K562 (cell line): ENCODE measurements around the gene ARHGAP15. TPM values are rescaled to one million over a fixed set of nuclear protein-coding genes. Genes with fewer than 3 reads are reported as not detected.

Source experiments
- ATAC-seq: fragments of 200-7000 bp; cut with Tn5 transposase; 3 replicates; pipeline ENCODE4 v1.9.1; 2020; ENCODE audit warnings: moderate library complexity
- BruUV-seq: library from RNA; stranded (reverse); fragments of 400-500 nt; replicated peaks from 2 replicates; lab custom pipeline; 2021; lab: Mats Ljungman, UMichigan
- CTCF ChIA-PET: fragments of 300-600 bp; formaldehyde crosslinking; extraction: SDS; loops from one replicate; lab custom pipeline; 2021; ENCODE audit warnings: low intra/inter-chr PET ratio; lab: Yijun Ruan, JAX
- POLR2A ChIA-PET: fragments of 300-600, 350-650 bp; sonication (Branson Sonifier 250); formaldehyde crosslinking; extraction: SDS; loops from one replicate; lab custom pipeline; 2021; ENCODE audit warnings: antibody characterized with exemption, inconsistent platforms; lab: Yijun Ruan, JAX
- DNase-seq, 4 experiments: peaks; one replicate each; pipeline versions ENCODE4 v3.0.0 to v3.0.0-alpha.2; 2011 to 2018; ENCODE audit warnings: low spot score in 3 of 4, mixed read lengths in 3 of 4; ENCODE audit errors: extremely low read depth in 1 of 4
- FAIRE-seq: peaks from 2 replicates; lab custom pipeline; 2011; peaks lifted over from hg19 to GRCh38; lab: Jason Lieb, UNC
- H2AFZ ChIP-seq: 2 replicates; pipeline ENCODE4 v1.6.0; 2011; ENCODE audit warnings: low read depth, low read length, control low read depth, inconsistent platforms
- H3K27ac ChIP-seq: fragments of 200-600 bp; 3 replicates; pipeline ENCODE4 v1.8.0; 2011; ENCODE audit warnings: low read depth, mild to moderate bottlenecking, control low read depth, inconsistent platforms, low read length, moderate library complexity, mixed read lengths; ENCODE audit errors: extremely low read depth
- H3K27me3 ChIP-seq, 2 experiments: fragments of 300-600 bp in 1 of 2; 2 replicates in 1 of 2; 3 replicates in 1 of 2; pipeline versions ENCODE4 v1.6.0 to v1.8.0; 2011; ENCODE audit warnings: inconsistent platforms in 2 of 2, low read length in 2 of 2, mild to moderate bottlenecking in 1 of 2, mixed read lengths in 1 of 2, moderate library complexity in 1 of 2; ENCODE audit not compliant: control insufficient read depth in 2 of 2, insufficient read depth in 2 of 2
- H3K36me3 ChIP-seq: fragments of 300-600 bp; 3 replicates; pipeline ENCODE4 v1.8.0; 2011; ENCODE audit warnings: mild to moderate bottlenecking, low read length, inconsistent platforms; ENCODE audit not compliant: control insufficient read depth, insufficient read depth
- H3K4me1 ChIP-seq, 2 experiments: fragments of 200-600 bp in 1 of 2; replicated peaks in 1 of 2; 2 replicates in 1 of 2; 3 replicates in 1 of 2; pipeline versions ENCODE4 v1.5.1 to v1.8.0; 2011; ENCODE audit warnings: inconsistent platforms in 2 of 2, low read length in 2 of 2, mild to moderate bottlenecking in 1 of 2, mixed read lengths in 1 of 2, moderate library complexity in 1 of 2; ENCODE audit not compliant: control insufficient read depth in 2 of 2, insufficient read depth in 2 of 2
- H3K4me2 ChIP-seq: 2 replicates; pipeline ENCODE4 v1.6.1; 2011; ENCODE audit warnings: low read length, control low read depth, inconsistent platforms, mixed read lengths; ENCODE audit not compliant: insufficient read depth
- H3K4me3 ChIP-seq: fragments of 200-600 bp; sonication (generic), shearing (Covaris generic); 2 replicates; pipeline ENCODE4 v1.5.1; 2016; ENCODE audit warnings: control low read depth, inconsistent platforms
- H3K79me2 ChIP-seq: fragments of 200-600 bp; 3 replicates; pipeline ENCODE4 v1.8.0; 2011; ENCODE audit warnings: low read length, inconsistent platforms; ENCODE audit not compliant: control insufficient read depth, insufficient read depth
- H3K9ac ChIP-seq, 2 experiments: 2 replicates each; pipeline versions ENCODE4 v1.6.0 to v1.6.1; 2011; ENCODE audit warnings: low read depth in 2 of 2, low read length in 2 of 2, control low read depth in 1 of 2, inconsistent platforms in 1 of 2, mild to moderate bottlenecking in 1 of 2, mixed read lengths in 1 of 2; ENCODE audit not compliant: insufficient read depth in 1 of 2
- H3K9me1 ChIP-seq: one replicate; pipeline ENCODE4 v1.6.0; 2011; ENCODE audit warnings: inconsistent platforms, mild to moderate bottlenecking, low read length, moderate library complexity; ENCODE audit not compliant: control insufficient read depth, insufficient read depth
- H3K9me3 ChIP-seq: replicated peaks from 2 replicates; pipeline ENCODE4 v1.5.1; 2011; ENCODE audit warnings: low read depth, low read length, inconsistent platforms; ENCODE audit not compliant: control insufficient read depth, insufficient read depth
- H4K20me1 ChIP-seq: replicated peaks from 2 replicates; pipeline ENCODE4 v1.6.1; 2011; ENCODE audit warnings: low read length, inconsistent platforms, mixed read lengths; ENCODE audit not compliant: control insufficient read depth, insufficient read depth
- ADNP ChIP-seq: fragments of 200-800 bp; sonication (Bioruptor generic); IDR thresholded peaks from 2 replicates; pipeline ENCODE4 v1.6.1; 2016; ENCODE audit warnings: missing genetic modification characterization, missing compliant biosample characterization
- ARID1B ChIP-seq: fragments of 450-650 bp; IDR thresholded peaks from 2 replicates; pipeline ENCODE4 v1.6.1; 2016; ENCODE audit warnings: antibody characterized with exemption, mild to moderate bottlenecking, inconsistent platforms
- EGR1 ChIP-seq: fragments of 450-650 bp; conservative IDR thresholded peaks from 2 replicates; pipeline ENCODE4 v1.6.1; 2017; ENCODE audit warnings: mild to moderate bottlenecking
- ELF1 ChIP-seq: fragments of 200-800 bp; sonication (Bioruptor generic); IDR thresholded peaks from 2 replicates; pipeline ENCODE4 v1.6.1; 2016; ENCODE audit warnings: missing genetic modification characterization, missing compliant biosample characterization
- FOXP1 ChIP-seq: sonication (generic); formaldehyde crosslinking; IDR thresholded peaks from 2 replicates; pipeline ENCODE4 v1.8.0; 2022; ENCODE audit warnings: mild to moderate bottlenecking, missing genetic modification reagents
- GATAD2A ChIP-seq: fragments of 450-650 bp; IDR thresholded peaks from 2 replicates; pipeline ENCODE4 v1.6.1; 2017
- ID3 ChIP-seq, 2 experiments: fragments of 250-450 bp in 1 of 2; fragments of 450-650 bp in 1 of 2; sonication (Bioruptor Pico) in 1 of 2; IDR thresholded peaks; 2 replicates each; pipeline versions ENCODE4 v1.6.1 to v1.8.0; 2016 to 2021; ENCODE audit warnings: mild to moderate bottlenecking in 2 of 2, moderate library complexity in 2 of 2, missing compliant biosample characterization in 1 of 2, missing genetic modification characterization in 1 of 2
- L3MBTL2 ChIP-seq: fragments of 450-650 bp; IDR thresholded peaks from 2 replicates; pipeline ENCODE4 v1.6.1; 2016; ENCODE audit warnings: mild to moderate bottlenecking, moderate library complexity
- MAFF ChIP-seq: IDR thresholded peaks from 2 replicates; pipeline ENCODE4 v1.6.1; 2012; ENCODE audit warnings: low read length, improper control_type of control experiment
- MBD2 ChIP-seq: sonication (generic); IDR thresholded peaks from 2 replicates; pipeline ENCODE4 v1.6.1; 2016; ENCODE audit warnings: low read depth, borderline replicate concordance
- NR2C1 ChIP-seq, 2 experiments: fragments of 450-650 bp; IDR thresholded peaks; 2 replicates each; pipeline ENCODE4 v1.6.1; 2017; ENCODE audit warnings: mild to moderate bottlenecking in 2 of 2, antibody characterized with exemption in 1 of 2, inconsistent platforms in 1 of 2, missing compliant biosample characterization in 1 of 2, missing genetic modification characterization in 1 of 2
- PML ChIP-seq: IDR thresholded peaks from 2 replicates; pipeline ENCODE4 v1.6.1; 2012; ENCODE audit warnings: low read length, inconsistent platforms
- SIX5 ChIP-seq, 2 experiments: IDR thresholded peaks; 2 replicates each; pipeline ENCODE4 v1.6.1; 2011; ENCODE audit warnings: low read length in 2 of 2, borderline replicate concordance in 1 of 2, low read depth in 1 of 2, mild to moderate bottlenecking in 1 of 2, moderate library complexity in 1 of 2; ENCODE audit not compliant: insufficient read depth in 1 of 2
- SP2 ChIP-seq: IDR thresholded peaks from 2 replicates; pipeline ENCODE4 v1.6.1; 2011; ENCODE audit warnings: mild to moderate bottlenecking, low read depth, low read length, moderate library complexity; ENCODE audit not compliant: poor library complexity, severe bottlenecking; ENCODE audit errors: extremely low read depth
- XRCC4 ChIP-seq: IDR thresholded peaks from one replicate; pipeline ENCODE4 v1.6.1; 2011; ENCODE audit not compliant: insufficient read depth, insufficient read length; ENCODE audit errors: extremely low read depth
- ZNF277 ChIP-seq: fragments of 250-450 bp; sonication (Bioruptor Pico); IDR thresholded peaks from 2 replicates; pipeline ENCODE4 v1.8.0; 2022; ENCODE audit warnings: inconsistent platforms, mild to moderate bottlenecking, moderate library complexity, borderline replicate concordance
- ZNF57 ChIP-seq: fragments of 450-650 bp; formaldehyde crosslinking; IDR thresholded peaks from 2 replicates; pipeline ENCODE4 v1.4.0; 2020; ENCODE audit warnings: mild to moderate bottlenecking, moderate library complexity
- ZNF740 ChIP-seq, 3 experiments: fragments of 200-800 bp in 1 of 3; sonication (Bioruptor generic) in 1 of 3; sonication (generic) in 1 of 3; formaldehyde crosslinking in 1 of 3; IDR thresholded peaks; 2 replicates each; pipeline versions ENCODE4 v1.6.1 to v1.8.0; 2016 to 2022; ENCODE audit warnings: mild to moderate bottlenecking in 2 of 3, missing compliant biosample characterization in 2 of 3, missing genetic modification characterization in 2 of 3, missing genetic modification reagents in 1 of 3
- WGBS: fragments of 100-300 bp; shearing (Covaris generic); methylation state at CpG from one replicate; pipeline ENCODE4 v1.1.6; 2016; ENCODE audit warnings: low coverage, mixed read lengths; ENCODE audit not compliant: insufficient coverage; ENCODE audit errors: missing lambda C conversion rate; 5-methylcytosine and 5-hydroxymethylcytosine counted together
- in situ Hi-C: fragments of 300-500 bp; cut with MboI; formaldehyde crosslinking; loops from 4 replicates; pipeline ENCODE4 v1.15.0; 2018; ENCODE audit warnings: inconsistent platforms, mixed read lengths
- intact Hi-C: fragments of 100-400 bp; cut with micrococcal nuclease; formaldehyde crosslinking; loops from 2 replicates; pipeline ENCODE4 v1.14.2; 2022
- polyA plus RNA-seq, 8 experiments: library from polyadenylated mRNA; depleted of rRNA in 4 of 8; stranded (reverse) in 5 of 8; unstranded in 3 of 8; fragments of >200 nt; fragmentation: Nextera tagmentation in 2 of 8; fragmentation: Illumina TruSeq in 1 of 8; extraction: Ambion mirVana in 2 of 8; extraction: Trizol in 1 of 8; gene quantifications; 2 replicates each; pipeline versions ENCODE4 v1.2.1 to v1.2.3, GENCODE V29; 2011 to 2014; ENCODE audit warnings: inconsistent platforms in 1 of 8, missing spikeins in 1 of 8
- total RNA-seq, 7 experiments: library from RNA; depleted of rRNA in 6 of 7; stranded (reverse); fragments of >200 nt in 6 of 7; fragmentation: Illumina TruSeq in 2 of 7; extraction: Trizol in 2 of 7; gene quantifications; 2 replicates each; pipeline versions ENCODE4 v1.2.1 to v1.2.3, GENCODE V29; 2011 to 2021; ENCODE audit warnings: low replicate concordance in 1 of 7

Gene ARHGAP15
- total and polyA plus RNA-seq, 9 of the 15 experiments (the other 6 are each of a cell fraction or from before 2014, with no cell fraction given) = 1.5 to 17.9 (median 7.9) TPM

GRCh38 chr2:143584936-143585335 lies 455.7 kb downstream of the ARHGAP15 start:
- FAIRE-seq = no peak
- POLR2A ChIA-PET = no interaction called here
- H3K4me1 ChIP-seq = no peaks in the 10 kb centered on the region
- H3K4me3 ChIP-seq = no peak overlapping the region
- no peaks in the 10 kb centered on the region for H3K9me1 ChIP-seq
- CTCF ChIA-PET = interaction anchor here (0.6 kb wide), 1 partner anchor 430 kb away, joined by 3 read pairs; no protein-coding TSS in a partner anchor
- H3K79me2 ChIP-seq = no peaks in the 10 kb centered on the region
- WGBS = 12% methylated on average over 4 of the region's 4 CpGs
- no TSS peak for BruUV-seq
- intact Hi-C loops (no loop called here), in situ Hi-C loops (no loop called here)
- H3K4me2 ChIP-seq = no peak overlapping the region
- no peaks in the 10 kb centered on the region for H4K20me1 ChIP-seq
- H3K27ac ChIP-seq = no peak overlapping the region
- ATAC-seq = no peak
- DNase-seq = no peak
- no peaks in the 10 kb centered on the region for H3K27me3 ChIP-seq
- H3K36me3 ChIP-seq = no peaks in the 10 kb centered on the region
- TF ChIP-seq ELF1 (tag) = no peak
- no peak for TF ChIP-seq ADNP (tag)
- TF ChIP-seq ZNF740 (CRISPR knock-in tag; IDR thresholded peaks at IDR 0.05) = no peak
- no peak for TF ChIP-seq ZNF740 (tag; IDR thresholded peaks at IDR 0.05)
- TF ChIP-seq FOXP1 = no peak
- no peak for TF ChIP-seq NR2C1 (IDR thresholded peaks at IDR 0.05)
- no peak for TF ChIP-seq NR2C1 (tag; IDR thresholded peaks at IDR 0.05)
- no peak for TF ChIP-seq SIX5 (IDR thresholded peaks at IDR 0.05; ENCODE audit: borderline replicate concordance in 1 of 2, insufficient read depth in 1 of 2, low read depth in 1 of 2, low read length in 2 of 2)
- no peak for TF ChIP-seq L3MBTL2
- no peak for TF ChIP-seq SP2
- no peak for TF ChIP-seq PML
- no peak for TF ChIP-seq ARID1B
- TF ChIP-seq XRCC4 = no peak
- no peak for TF ChIP-seq ID3 (CRISPR knock-in tag; IDR thresholded peaks at IDR 0.05)
- TF ChIP-seq ID3 (tag; IDR thresholded peaks at IDR 0.05) = no peak
- TF ChIP-seq MBD2 = no peak
- no peak for TF ChIP-seq MAFF
- TF ChIP-seq GATAD2A = no peak
- TF ChIP-seq EGR1 = no peak
- TF ChIP-seq ZNF277 (CRISPR knock-in tag) = no peak
- no peak for TF ChIP-seq ZNF57 (CRISPR knock-in tag)
- no peaks in the 10 kb centered on the region for H3K9me3 ChIP-seq
- no peak overlapping the region for H2AFZ ChIP-seq
- H3K9ac ChIP-seq = no peak overlapping the region
